ENCODE results near the gene GADL1. TPM values are rescaled to one million over a fixed set of nuclear protein-coding genes. Genes with fewer than 3 reads are reported as not detected.

GADL1 gene
- total RNA-seq, 3 donors from 2014 or later = not detected

- no peak overlapping the region for H3K4me3 Mint-ChIP-seq
- H3K9me3 Mint-ChIP-seq = no peaks in the 10 kb centered on the region
- H3K4me1 Mint-ChIP-seq (ENCODE audit: low read depth) = no peaks in the 10 kb centered on the region
- ATAC-seq = no peak
- DNase-seq = no peak
- H3K36me3 Mint-ChIP-seq (ENCODE audit: insufficient read depth) = no peaks in the 10 kb centered on the region
- H3K27me3 Mint-ChIP-seq (ENCODE audit: low read depth) = peaks cover 5% of the 10 kb centered on the region
These were observed 35.5 kb downstream of the GADL1 start for GRCh38 chr3:30858894-30859389.

GRCh38 chr3:30855400-30856292, 38.8 kb downstream of the GADL1 start:
- Mint-ChIP-seq H3K36me3 (ENCODE audit: insufficient read depth) (no peaks in the 10 kb centered on the region), H3K9me3 (no peaks in the 10 kb centered on the region), H3K4me3 (no peak overlapping the region), H3K27me3 (ENCODE audit: low read depth) (peaks cover 2% of the 10 kb centered on the region), H3K4me1 (ENCODE audit: low read depth) (no peaks in the 10 kb centered on the region)
- no peak for DNase-seq
- no peak for ATAC-seq

- ATAC-seq = no peak
- H3K9me3 Mint-ChIP-seq = no peaks in the 10 kb centered on the region
- peaks cover 2% of the 10 kb centered on the region for H3K27me3 Mint-ChIP-seq (ENCODE audit: low read depth)
- no peaks in the 10 kb centered on the region for H3K36me3 Mint-ChIP-seq (ENCODE audit: insufficient read depth)
- H3K4me1 Mint-ChIP-seq (ENCODE audit: low read depth) = no peaks in the 10 kb centered on the region
- H3K4me3 Mint-ChIP-seq = no peak overlapping the region
- DNase-seq = no peak
These were observed 41.6 kb downstream of the GADL1 start for GRCh38 chr3:30852833-30853232.

GRCh38 chr3:30848087-30848779, 46.2 kb downstream of the GADL1 start:
- Mint-ChIP-seq H3K4me1 (ENCODE audit: low read depth) (no peaks in the 10 kb centered on the region), H3K27me3 (ENCODE audit: low read depth) (peaks cover 3% of the 10 kb centered on the region), H3K4me3 (no peak overlapping the region), H3K36me3 (ENCODE audit: insufficient read depth) (no peaks in the 10 kb centered on the region), H3K9me3 (no peaks in the 10 kb centered on the region)
- ATAC-seq = no peak
- DNase-seq = no peak

GRCh38 chr3:30847592-30847991, 46.9 kb downstream of the GADL1 start:
- H3K4me1 Mint-ChIP-seq (ENCODE audit: low read depth) = no peaks in the 10 kb centered on the region
- H3K9me3 Mint-ChIP-seq = no peaks in the 10 kb centered on the region
- peaks cover 3% of the 10 kb centered on the region for H3K27me3 Mint-ChIP-seq (ENCODE audit: low read depth)
- H3K4me3 Mint-ChIP-seq = no peak overlapping the region
- H3K36me3 Mint-ChIP-seq (ENCODE audit: insufficient read depth) = no peaks in the 10 kb centered on the region
- DNase-seq = no peak
- no peak for ATAC-seq

- Mint-ChIP-seq H3K27me3 (ENCODE audit: low read depth) (peaks cover 3% of the 10 kb centered on the region), H3K9me3 (no peaks in the 10 kb centered on the region), H3K4me1 (ENCODE audit: low read depth) (no peaks in the 10 kb centered on the region), H3K4me3 (no peak overlapping the region), H3K36me3 (ENCODE audit: insufficient read depth) (no peaks in the 10 kb centered on the region)
- no peak for ATAC-seq
- DNase-seq = no peak
These were observed 48.9 kb downstream of the GADL1 start for GRCh38 chr3:30845606-30846005.

GRCh38 chr3:30843877-30844276, 50.6 kb downstream of the GADL1 start:
- H3K4me3 Mint-ChIP-seq = no peak overlapping the region
- ATAC-seq (no peak), DNase-seq (no peak)
- H3K27me3 Mint-ChIP-seq (ENCODE audit: low read depth) = peaks cover 3% of the 10 kb centered on the region
- H3K36me3 Mint-ChIP-seq (ENCODE audit: insufficient read depth) = no peaks in the 10 kb centered on the region
- no peaks in the 10 kb centered on the region for H3K4me1 Mint-ChIP-seq (ENCODE audit: low read depth)
- no peaks in the 10 kb centered on the region for H3K9me3 Mint-ChIP-seq

- no peaks in the 10 kb centered on the region for H3K9me3 Mint-ChIP-seq
- no peaks in the 10 kb centered on the region for H3K4me1 Mint-ChIP-seq (ENCODE audit: low read depth)
- H3K27me3 Mint-ChIP-seq (ENCODE audit: low read depth) = peaks cover 11% of the 10 kb centered on the region
- H3K4me3 Mint-ChIP-seq = no peak overlapping the region
- H3K36me3 Mint-ChIP-seq (ENCODE audit: insufficient read depth) = no peaks in the 10 kb centered on the region
- DNase-seq = no peak
- no peak for ATAC-seq
These were observed 58.3 kb downstream of the GADL1 start for GRCh38 chr3:30836141-30836540.

- H3K9me3 Mint-ChIP-seq = no peaks in the 10 kb centered on the region
- peaks cover 11% of the 10 kb centered on the region for H3K27me3 Mint-ChIP-seq (ENCODE audit: low read depth)
- H3K36me3 Mint-ChIP-seq (ENCODE audit: insufficient read depth) = no peaks in the 10 kb centered on the region
- H3K4me3 Mint-ChIP-seq = no peak overlapping the region
- H3K4me1 Mint-ChIP-seq (ENCODE audit: low read depth) = no peaks in the 10 kb centered on the region
- no peak for DNase-seq
- no peak for ATAC-seq
These were observed 58.8 kb downstream of the GADL1 start for GRCh38 chr3:30835667-30836066.

GRCh38 chr3:30832961-30833575, 61.4 kb downstream of the GADL1 start:
- no peaks in the 10 kb centered on the region for H3K9me3 Mint-ChIP-seq
- DNase-seq (no peak), ATAC-seq (no peak)
- no peaks in the 10 kb centered on the region for H3K4me1 Mint-ChIP-seq (ENCODE audit: low read depth)
- H3K36me3 Mint-ChIP-seq (ENCODE audit: insufficient read depth) = no peaks in the 10 kb centered on the region
- peaks cover 9% of the 10 kb centered on the region for H3K27me3 Mint-ChIP-seq (ENCODE audit: low read depth)
- H3K4me3 Mint-ChIP-seq = no peak overlapping the region

GRCh38 chr3:30827080-30827479, 67.4 kb downstream of the GADL1 start:
- no peak overlapping the region for H3K4me3 Mint-ChIP-seq
- DNase-seq (no peak), ATAC-seq (no peak)
- H3K36me3 Mint-ChIP-seq (ENCODE audit: insufficient read depth) = no peaks in the 10 kb centered on the region
- no peaks in the 10 kb centered on the region for H3K4me1 Mint-ChIP-seq (ENCODE audit: low read depth)
- H3K9me3 Mint-ChIP-seq = no peaks in the 10 kb centered on the region
- H3K27me3 Mint-ChIP-seq (ENCODE audit: low read depth) = no peaks in the 10 kb centered on the region

- no peak overlapping the region for H3K4me3 Mint-ChIP-seq
- DNase-seq (no peak), ATAC-seq (no peak)
- no peaks in the 10 kb centered on the region for H3K27me3 Mint-ChIP-seq (ENCODE audit: low read depth)
- H3K9me3 Mint-ChIP-seq = no peaks in the 10 kb centered on the region
- H3K4me1 Mint-ChIP-seq (ENCODE audit: low read depth) = no peaks in the 10 kb centered on the region
- H3K36me3 Mint-ChIP-seq (ENCODE audit: insufficient read depth) = no peaks in the 10 kb centered on the region
These were observed 67.9 kb downstream of the GADL1 start for GRCh38 chr3:30826531-30826942.

- Mint-ChIP-seq H3K4me3 (no peak overlapping the region), H3K4me1 (ENCODE audit: low read depth) (no peaks in the 10 kb centered on the region), H3K9me3 (no peaks in the 10 kb centered on the region), H3K27me3 (ENCODE audit: low read depth) (no peaks in the 10 kb centered on the region), H3K36me3 (ENCODE audit: insufficient read depth) (no peaks in the 10 kb centered on the region)
- no peak for DNase-seq
- peak in 1 of 2 donors; percentile 40 for ATAC-seq
These were observed 75.2 kb downstream of the GADL1 start for GRCh38 chr3:30819067-30819798.

- DNase-seq = no peak
- no peaks in the 10 kb centered on the region for H3K27me3 Mint-ChIP-seq (ENCODE audit: low read depth)
- ATAC-seq = no peak
- no peaks in the 10 kb centered on the region for H3K36me3 Mint-ChIP-seq (ENCODE audit: insufficient read depth)
- peaks cover 4% of the 10 kb centered on the region for H3K4me1 Mint-ChIP-seq (ENCODE audit: low read depth)
- no peak overlapping the region for H3K4me3 Mint-ChIP-seq
- H3K9me3 Mint-ChIP-seq = no peaks in the 10 kb centered on the region
These were observed 80.7 kb downstream of the GADL1 start for GRCh38 chr3:30813734-30814133.
